Right renal pelvis (tissue), 4 donors: Measurements from ENCODE around the gene GDNF. TPM values are rescaled to one million over a fixed set of nuclear protein-coding genes. Genes with fewer than 3 reads are reported as not detected.
"Not testable (repeated sequence)": the region's sequence is repeated elsewhere in the genome, so short reads cannot be mapped to it uniquely, and the experiment has no call there.

ENCODE experiments used
- DNase-seq, 4 donors: peaks; one replicate each; pipeline ENCODE4 v3.0.0-alpha.2; 2013; ENCODE audit warnings: low read depth in 4 of 4, low spot score in 3 of 4, missing footprints in 1 of 4
- polyA plus RNA-seq, 4 donors: library from polyadenylated mRNA; unstranded; fragments of 120-200 nt; gene quantifications; one replicate each; pipeline ENCODE4 v1.2.1, GENCODE V29; 2013; ENCODE audit not compliant: insufficient read length in 4 of 4

GDNF gene
- polyA plus RNA-seq, 4 donors: 10.2 to 17.7 (median 14.4) TPM

DNA sequence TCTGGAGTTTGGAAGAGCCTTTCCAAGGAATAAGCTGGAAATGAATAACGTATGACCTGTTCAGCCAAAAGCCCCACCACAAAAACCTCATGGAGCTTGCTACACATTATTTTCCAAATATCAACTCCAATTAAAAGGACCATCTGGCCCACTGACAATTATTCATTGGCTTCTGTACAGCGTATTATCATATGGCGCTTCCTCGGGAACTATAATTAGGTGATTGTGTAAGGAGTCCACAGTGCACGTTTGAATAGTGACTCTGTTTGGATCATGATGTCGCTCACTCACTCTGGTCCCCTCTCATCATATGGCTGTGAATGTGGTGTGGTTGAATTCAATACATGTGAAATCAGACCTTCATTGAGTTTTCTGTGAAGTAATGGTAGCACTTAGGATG lies 52.1 kb downstream of the GDNF start:
- no peak for DNase-seq

DNA sequence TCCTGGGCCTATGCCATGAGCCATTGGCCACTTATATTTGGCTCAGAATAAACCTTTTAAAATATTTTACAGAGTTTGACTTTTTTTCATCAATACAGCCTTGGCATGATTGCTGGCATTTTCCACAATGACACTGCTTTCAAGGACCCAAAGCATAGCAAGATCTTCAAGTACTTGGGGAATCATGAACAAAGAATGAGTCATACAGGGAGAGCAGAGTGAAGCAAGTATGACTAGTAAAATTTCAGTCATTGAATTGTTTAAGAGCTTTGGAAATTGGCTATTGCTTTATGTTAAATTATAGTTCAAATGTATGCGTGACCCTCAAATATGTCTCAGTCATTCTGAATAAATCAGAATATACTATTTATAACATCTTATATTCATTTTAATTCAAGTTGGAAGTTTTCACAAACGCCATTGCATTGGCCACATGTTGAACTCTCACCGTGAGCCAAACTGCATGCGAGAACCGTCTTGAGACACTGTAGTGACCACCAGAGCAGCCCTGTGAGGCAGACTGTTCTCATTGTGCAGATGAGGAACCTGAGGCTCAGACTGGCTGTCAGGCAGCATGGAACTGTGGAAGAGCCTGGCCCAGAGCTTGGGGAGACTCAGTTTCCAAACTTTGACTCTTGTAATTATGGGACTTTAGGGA lies 52.9 kb downstream of the GDNF start:
- no peak for DNase-seq

DNA sequence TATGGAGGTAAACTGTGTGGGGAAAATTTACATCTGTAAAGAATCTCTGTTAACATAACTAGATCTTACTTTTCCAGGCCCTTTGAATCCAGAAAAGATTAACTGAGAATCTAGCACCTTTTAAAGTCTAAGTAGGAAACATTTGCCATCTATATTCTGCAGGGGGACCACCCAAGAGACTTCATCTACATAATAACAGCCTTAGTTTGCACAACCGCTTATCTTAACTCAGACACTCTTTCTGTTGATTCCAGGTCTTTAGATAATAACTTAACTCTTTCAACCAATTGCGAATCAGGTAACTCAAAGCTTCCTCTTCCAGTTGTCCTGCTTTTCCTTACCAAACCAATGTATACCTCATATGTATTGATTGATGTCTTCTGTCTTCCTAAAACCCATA lies 53.4 kb downstream of the GDNF start:
- no peak for DNase-seq

DNA sequence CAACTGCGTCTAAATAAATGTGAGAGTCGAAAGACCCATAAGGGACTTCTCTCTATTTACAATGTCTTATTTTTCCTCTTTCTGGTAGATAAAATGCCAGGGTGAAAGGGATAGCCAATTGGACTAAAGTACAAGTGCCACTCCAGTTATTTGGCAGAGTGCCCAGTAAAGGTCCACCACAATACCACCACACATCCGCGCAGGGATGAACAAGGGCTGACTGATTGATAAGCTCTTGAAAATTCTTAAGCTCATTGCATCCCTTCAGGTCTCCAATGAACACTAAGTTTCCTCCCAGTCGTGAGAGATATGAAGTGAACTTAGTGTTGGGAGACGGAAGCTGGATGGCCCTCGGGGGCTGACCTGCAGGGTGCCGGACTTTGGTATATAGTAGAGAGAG lies 58.4 kb downstream of the GDNF start:
- DNase-seq: not testable (repeated sequence)

DNA sequence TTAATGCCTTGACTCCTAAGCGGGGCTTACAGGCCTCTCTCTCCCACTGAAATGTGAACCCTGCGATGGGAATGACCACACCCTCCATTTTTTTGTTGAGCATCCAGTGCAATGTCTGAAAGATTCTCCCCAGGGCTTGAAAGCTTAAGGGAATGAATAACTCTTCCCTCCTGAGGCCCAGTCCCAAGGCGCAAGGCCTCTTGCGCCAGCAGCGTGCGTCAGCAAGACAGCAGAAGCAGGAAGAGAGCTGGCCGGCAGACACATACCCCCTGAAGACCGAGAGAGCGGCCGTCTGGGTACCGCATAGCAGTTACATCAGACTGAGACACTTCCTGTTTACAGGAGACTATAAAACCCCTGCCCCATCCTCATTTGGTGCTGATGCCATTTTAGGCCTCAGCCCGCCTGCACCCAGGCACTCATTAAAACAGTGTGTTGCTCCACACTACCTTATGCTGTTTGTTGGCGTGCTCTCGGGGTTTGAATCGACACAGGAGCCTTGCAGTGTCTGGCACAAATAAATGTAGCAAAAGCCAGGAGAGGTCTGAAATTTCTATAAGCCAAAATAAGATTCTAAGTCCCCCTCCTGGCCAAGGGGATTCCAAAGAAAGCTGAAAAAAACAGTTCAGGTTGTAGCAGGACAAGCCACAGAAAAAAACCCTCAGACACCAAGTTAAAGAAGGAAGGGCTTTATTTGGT lies 62.3 kb downstream of the GDNF start:
- DNase-seq: no peak

DNA sequence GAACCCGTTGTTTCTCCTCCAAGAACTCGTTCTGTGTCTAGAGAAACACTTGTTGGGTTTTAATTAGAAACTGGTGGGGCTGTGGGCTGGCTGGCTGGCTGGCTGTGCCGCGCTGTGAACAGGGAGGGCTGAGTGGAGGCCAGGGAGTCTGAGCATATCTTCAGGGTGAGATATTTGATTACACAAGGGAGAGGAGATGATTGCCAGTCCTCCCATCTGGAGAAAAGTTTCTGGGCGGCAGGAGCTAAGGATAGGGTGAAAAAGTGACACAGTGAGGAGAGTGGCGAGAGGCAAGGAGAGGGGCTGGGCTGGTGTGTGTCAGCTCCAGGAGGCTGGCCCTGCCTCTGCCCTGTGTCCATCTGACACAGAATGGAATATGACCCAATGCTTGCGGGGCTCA lies 63.0 kb downstream of the GDNF start:
- DNase-seq: no peak

DNA sequence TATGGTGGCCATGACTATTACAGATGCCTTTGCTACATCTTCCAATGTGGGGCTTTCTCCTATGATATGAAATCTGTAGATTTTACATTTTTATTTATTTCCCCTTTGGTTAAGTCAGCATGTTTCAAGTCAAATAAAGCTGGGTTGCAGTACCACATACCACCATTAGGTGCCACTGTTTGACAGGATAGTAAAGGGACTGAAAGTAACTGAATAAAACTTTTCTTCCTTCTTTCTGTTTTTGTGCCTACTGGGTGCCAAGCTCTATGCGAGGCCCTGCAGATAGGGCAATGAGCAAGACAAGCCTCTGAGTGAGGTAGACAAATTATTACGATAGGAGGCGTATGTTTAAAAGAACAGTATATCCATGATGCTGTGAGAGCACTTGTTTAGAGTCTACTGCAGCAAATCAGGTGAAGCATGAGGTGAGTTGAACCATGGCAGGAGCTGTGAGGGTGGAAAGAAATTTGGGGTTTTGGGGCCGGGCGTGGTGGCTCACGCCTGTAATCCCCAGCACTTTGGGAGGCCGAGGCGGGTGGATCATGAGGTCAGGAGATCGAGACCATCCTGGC lies 64.8 kb downstream of the GDNF start:
- DNase-seq: no peak

DNA sequence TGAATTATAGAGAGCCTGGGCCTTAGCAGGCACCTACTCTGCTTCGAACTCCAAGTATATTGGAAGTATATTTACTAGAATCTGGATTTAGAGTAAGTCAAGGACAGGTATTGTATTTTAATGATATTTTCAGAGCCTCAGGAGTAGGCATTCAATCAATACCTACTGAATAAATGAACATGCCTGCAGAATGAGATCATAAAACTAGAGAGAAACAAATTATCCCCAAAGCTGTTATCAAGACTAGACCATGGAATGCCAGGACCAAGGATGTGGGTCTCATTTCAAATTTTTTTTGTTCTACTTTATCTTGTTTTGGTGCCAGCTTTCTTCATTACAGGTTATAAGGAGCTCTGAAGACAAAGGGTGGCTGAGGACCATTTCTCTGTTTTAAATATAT lies 66.0 kb downstream of the GDNF start:
- DNase-seq: no peak

DNA sequence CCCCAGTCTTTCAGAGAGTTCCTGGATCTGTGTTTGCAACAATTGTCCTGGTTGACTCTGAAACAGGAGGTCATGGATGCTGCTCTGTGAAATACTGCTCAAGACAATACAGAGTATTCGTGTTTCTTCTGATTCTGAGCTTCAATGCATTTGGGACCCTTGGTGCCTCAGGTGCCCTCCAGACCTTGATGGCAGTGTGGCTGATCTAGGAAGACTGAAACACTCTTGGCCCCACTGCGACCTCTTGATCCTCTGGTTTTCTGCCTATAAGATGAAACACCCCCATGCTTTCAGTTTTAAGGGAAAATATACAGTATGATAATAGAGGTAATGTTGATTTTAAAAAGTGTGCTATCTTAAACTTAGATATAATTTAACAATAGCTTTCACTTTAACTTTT lies 67.6 kb downstream of the GDNF start:
- no peak for DNase-seq

DNA sequence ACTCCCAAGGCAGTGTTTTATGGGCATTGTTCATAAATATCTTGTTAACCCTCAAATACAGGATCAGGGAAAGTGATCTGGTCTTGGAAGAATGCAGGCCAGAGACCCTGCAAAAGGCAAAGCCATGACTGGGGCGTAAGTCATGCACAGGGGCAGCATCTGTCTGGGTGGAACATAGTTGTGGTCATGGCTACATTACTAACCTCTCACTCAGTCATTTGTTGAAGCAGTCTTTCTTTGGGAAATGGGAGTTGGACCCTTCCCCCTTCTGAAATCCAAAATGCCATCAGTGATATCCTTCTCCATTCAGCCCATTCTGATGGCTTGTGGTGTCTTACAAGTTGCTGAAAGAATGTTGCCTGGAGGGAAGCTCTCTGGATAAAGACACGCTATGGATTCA lies 68.1 kb downstream of the GDNF start:
- DNase-seq: no peak

DNA sequence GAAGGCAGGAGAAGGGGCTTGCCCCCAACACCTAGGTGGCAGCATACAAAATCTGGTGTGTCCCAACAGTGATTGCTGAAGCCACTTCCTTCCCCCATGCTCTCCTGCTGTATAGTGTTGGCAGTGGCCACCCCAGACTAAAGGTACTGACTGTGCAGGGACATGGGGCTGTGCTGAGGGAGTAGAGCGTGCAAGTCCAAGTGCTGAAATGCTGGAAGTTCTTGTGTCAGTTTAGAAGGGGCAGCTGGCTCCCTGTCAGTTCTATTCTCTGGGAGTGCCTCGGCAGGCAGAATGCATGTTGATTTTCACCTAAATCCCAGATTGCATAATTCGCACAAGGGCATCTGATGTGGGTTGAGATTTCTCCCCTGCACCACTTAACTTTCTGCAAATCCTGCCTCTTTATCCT lies 68.6 kb downstream of the GDNF start:
- no peak for DNase-seq

DNA sequence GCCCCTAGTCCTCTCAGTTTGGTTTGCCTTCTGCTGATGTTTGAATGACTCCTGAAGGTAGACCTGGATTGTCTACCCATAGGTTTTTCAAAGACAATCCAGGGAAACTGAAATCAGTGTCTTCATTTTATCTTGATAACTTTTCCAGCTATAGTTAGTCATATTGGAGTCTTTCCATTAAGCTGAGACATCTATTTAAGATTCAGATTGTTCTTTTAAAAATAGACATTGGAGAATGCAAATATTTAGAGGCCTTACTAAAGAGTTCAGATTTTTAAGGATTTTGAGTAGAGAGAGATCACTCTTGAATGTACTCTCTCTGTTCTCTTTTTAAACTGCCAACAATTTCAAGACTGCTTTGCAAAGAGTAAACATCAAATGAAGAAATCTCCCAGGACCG lies 69.1 kb downstream of the GDNF start:
- no peak for DNase-seq

DNA sequence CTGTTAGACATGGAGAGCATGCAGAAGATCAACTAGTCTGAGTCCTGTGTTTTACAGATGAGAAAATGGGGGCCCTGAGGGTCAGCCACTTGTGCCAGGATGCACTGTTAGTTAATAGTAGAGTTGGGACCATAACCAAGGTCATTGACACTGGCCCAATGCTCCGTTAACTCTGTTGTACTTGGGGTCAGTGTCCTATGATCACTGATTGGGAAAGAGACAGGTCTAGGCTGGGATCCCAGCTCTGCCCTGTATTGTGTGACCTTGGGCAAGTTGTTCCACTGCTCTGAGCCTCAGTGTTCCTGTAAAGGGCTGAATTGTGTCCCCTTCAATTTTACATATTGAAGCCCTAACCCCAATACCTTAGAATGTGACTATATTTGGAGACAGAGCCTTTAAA lies 70.0 kb downstream of the GDNF start:
- no peak for DNase-seq

DNA sequence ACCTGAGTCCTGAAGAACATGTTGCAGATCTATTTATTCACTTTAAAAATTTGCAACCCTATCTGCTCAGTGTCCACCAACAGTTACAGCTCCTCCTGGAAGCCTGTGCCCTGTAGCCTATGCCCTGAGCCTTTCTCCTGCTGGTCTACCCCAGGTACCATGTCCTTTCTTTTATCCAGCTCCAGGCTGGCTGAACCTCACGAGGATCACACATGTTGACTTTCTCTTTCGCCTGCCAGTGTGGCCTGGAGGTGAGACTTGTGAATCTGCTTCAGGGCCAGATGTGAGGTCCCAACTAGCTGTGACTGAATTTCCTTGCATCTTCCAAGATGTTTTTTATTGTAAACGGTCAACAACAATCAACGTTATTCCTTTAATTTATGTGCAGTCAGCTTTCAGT lies 70.7 kb downstream of the GDNF start:
- DNase-seq: no peak

DNA sequence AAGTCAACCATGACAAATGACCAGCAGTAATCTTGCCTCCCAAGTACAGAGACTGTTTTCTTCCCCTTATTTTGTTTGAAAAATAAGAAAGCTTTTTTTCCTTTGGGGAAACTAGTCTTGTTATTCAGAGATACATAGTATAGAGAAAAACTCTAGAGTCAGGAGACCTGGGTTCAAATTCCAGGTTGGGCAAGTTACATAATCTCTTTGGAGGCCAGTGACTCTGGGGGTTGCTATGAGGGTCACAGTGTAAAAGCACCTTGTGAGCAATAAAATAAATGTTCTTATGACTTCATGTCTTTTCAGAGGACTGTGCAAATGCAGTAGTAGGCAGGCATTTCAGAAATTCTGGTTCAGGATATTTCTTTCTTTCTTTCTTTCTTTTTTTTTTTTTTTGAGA lies 71.5 kb downstream of the GDNF start:
- no peak for DNase-seq

DNA sequence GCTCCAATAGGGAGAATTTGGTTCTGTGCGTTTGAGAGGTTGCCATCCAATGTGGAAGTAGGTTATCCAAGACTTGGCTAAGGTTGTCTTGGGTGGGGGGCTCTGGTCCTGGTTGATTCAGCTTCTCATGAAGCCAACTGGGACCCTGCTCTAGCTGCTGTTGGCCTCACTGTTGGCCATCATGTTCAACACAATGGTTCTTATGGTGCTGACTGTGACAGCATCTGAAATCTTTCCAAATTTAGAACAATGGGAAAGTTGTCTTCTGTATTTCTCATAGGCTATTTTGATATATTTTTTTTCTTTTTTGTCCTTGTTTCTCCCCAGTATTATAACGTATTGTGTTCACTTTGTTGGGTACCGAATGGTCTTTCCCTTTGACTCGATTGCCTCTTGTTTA lies 71.9 kb downstream of the GDNF start:
- DNase-seq: no peak

DNA sequence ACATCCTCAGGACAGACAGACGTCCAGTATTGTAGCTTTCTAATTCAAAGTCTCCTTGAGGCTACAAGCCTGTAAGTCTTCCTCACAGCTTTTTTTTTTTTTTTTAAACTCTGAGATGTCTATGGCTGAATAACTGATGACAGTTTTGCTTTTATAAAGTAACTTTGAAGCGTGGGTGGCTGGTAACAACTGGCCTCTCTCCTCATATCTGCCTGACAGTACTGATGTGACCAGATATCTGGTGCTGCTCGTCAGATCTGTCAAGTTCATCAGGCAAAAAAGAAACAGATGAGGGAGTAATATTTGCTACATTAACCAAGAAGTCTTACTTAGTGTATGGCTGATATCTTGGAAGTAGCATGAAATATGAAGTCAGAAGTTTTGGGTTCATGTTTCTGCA lies 72.6 kb downstream of the GDNF start:
- DNase-seq: no peak
